ENCODE data around the gene TBC1D20.

Gene TBC1D20

DNA sequence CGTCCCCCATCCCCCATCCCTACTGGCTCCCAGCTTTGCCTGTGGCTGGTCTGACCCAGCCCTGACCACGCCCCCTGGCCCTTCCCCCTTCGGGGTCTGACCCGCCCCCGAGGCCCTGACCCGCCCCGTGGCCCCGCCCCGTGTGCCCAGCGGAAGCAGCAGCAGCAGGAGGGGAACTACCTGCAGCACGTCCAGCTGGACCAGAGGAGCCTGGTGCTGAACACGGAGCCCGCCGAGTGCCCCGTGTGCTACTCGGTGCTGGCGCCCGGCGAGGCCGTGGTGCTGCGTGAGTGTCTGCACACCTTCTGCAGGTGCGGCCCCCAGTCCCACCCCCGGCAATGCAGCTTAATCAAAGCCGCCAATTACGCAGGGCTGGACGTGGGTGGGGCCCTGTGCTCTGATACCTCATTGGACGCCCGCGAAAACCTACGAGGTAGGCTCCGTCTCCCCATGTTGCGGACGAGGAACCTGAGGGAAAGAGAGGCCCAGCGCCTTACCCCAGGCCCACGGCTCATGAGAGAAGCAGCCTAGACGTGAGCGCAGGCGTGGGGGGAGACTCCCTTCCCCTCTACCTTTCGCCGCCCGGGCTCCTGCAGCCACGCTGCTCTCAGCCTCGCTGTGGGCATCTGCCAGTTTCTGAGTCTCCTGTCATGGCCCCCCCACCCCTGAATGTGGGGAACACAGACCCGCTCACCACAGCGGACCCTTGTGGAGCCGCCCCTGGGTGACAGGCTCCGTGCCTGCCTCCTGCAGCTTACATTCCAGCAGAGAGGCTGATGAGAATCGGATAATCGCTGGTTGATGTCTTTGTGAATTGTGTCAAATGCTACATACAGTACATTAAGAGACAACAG lies 41.4 kb downstream of the TBC1D20 start:
- TF ChIP-seq, protein P1, sequence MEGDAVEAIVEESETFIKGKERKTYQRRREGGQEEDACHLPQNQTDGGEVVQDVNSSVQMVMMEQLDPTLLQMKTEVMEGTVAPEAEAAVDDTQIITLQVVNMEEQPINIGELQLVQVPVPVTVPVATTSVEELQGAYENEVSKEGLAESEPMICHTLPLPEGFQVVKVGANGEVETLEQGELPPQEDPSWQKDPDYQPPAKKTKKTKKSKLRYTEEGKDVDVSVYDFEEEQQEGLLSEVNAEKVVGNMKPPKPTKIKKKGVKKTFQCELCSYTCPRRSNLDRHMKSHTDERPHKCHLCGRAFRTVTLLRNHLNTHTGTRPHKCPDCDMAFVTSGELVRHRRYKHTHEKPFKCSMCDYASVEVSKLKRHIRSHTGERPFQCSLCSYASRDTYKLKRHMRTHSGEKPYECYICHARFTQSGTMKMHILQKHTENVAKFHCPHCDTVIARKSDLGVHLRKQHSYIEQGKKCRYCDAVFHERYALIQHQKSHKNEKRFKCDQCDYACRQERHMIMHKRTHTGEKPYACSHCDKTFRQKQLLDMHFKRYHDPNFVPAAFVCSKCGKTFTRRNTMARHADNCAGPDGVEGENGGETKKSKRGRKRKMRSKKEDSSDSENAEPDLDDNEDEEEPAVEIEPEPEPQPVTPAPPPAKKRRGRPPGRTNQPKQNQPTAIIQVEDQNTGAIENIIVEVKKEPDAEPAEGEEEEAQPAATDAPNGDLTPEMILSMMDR (IDR thresholded peaks at IDR 0.05; ENCODE audit: low read depth, low read length), result no peak
- DNase-seq (ENCODE audit: extremely low read depth, low read depth), result no peak

DNA sequence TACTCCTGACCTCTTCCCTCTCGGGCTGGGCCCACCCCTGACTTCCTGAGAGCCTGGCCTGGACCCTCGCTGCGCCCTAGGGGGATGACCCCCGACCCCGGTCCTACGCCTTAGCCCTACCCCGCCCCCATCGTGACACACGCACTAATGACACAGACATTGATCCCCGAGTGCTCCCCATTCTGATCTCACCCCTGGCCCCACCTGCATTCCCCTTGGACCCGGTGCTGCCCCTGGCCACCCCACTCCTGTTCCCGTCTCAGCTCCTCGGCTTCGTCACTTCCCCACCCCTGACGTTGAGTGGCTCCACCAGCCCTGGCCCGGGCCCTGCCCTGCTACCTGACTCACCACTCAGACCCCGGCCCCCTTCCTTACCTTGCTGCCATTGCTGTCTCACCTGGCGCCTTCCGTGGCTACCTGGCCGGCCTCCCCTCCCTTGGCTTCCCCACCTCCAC lies 42.1 kb downstream of the TBC1D20 start:
- no peak for DNase-seq (ENCODE audit: extremely low read depth, low read depth)
- TF ChIP-seq, protein P1 (IDR thresholded peaks at IDR 0.05; ENCODE audit: low read depth, low read length), result no peak

DNA sequence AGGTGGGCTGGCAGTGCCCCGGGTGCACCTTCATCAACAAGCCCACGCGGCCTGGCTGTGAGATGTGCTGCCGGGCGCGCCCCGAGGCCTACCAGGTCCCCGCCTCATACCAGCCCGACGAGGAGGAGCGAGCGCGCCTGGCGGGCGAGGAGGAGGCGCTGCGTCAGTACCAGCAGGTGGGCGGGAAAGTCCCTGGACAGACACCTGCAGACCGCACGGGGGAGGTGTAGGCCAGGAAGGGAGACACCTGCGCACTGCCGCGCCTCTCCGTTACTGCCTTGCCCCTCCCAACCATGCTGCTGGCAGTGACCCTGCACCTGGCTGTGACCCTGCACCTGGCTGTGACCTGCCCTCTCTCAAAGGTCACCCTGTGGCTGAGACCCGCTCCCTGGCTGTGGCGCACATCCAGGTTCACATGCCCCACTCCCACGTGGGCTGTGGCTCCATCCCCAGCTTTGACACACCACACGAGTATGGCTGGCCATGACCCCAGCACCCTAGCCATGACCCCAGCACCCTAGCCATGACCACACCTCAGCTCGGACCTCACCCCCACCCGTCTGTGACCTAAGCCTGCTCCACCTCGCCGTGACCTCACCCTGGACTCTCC lies 42.7 kb downstream of the TBC1D20 start:
- DNase-seq (ENCODE audit: extremely low read depth, low read depth), result no peak
- TF ChIP-seq, protein P1 (IDR thresholded peaks at IDR 0.05; ENCODE audit: low read depth, low read length), result no peak

DNA sequence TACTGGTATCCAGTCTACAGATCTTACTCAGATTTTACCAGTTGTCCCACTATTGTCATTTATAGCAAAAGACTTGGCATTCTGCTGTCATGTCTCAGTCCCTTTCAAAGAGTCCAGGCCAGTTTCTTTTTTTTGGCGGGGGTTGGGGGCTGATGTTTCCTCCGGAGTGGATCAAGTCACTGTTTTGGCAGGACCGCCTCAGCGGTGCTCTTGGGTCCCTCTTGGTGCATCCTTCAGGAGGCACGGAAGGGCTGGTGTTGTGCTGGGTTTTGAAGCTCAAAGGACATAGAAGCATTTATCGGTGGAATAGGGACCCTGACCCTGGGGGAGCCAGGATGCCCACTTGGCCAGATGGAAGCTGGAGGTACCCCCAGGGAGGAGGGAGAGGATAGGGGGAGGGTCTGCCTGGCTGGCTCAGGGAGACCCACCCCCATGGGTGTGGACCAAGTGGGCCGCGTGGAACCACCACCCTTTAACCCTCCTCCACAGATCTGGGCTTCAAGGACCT lies 43.4 kb downstream of the TBC1D20 start:
- TF ChIP-seq, protein P1 (IDR thresholded peaks at IDR 0.05; ENCODE audit: low read depth, low read length), result no peak
- no peak for DNase-seq (ENCODE audit: extremely low read depth, low read depth)

DNA sequence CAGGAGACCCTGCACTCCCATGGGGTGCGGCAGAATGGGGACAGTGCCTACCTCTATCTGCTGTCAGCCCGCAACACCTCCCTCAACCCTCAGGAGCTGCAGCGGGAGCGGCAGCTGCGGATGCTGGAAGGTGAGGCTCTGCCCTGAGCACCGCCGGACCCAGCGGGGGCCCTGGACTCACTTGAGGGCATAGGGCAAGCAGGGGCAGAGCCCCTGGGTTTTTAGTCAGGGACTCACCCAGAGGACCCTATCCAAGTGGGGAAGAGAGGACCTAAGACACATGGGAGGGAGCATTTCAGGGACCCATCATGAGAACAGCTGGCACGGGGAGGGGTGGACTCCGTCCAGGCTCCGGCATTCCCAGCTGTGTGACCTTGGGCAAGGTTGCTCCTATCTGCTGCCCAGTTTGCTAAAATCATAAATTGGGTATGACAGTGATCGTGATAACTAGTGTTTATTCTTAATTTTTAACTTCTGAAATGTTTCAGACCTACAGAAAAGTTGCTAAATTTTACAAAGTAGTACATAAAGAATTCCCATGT lies 44.5 kb downstream of the TBC1D20 start:
- TF ChIP-seq, protein P1 (IDR thresholded peaks at IDR 0.05; ENCODE audit: low read depth, low read length), result no peak
- DNase-seq (ENCODE audit: extremely low read depth, low read depth), result no peak

DNA sequence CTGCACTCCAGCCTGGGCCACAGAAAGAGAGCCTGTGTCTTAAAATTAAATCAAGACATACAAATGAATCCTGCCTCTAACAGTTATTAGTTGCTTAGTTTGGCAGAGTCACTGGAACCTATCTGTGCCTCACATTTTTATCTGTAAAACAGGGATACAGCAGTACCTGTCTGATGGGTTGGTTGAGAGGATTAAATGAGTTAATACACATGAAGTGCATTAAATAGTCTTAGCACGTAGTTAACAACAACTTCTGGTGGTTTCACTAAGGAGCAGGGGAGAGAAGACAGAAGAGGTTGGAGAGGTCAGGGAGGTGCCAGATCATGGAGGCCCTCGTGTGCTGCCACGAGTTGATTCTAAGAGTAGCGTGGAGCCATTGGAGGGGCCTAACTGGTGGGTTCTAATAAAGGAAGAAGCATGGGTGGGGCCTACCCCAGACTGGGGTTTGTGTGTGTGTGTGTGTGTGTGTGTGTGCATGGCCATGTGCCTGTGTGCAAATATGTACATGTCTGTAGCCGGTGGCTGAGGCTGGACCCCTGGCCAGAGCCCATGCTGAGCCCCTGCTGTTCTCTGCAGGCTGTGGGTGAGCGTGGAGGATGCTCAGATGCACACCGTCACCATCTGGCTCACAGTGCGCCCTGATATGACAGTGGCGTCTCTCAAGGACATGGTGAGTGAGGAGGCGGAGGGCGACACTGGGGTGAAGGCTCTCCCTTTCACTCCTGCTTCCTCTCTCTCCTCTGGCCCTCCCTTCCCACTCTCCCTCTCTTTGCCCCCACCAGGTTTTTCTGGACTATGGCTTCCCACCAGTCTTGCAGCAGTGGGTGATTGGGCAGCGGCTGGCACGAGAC lies 45.2 kb downstream of the TBC1D20 start:
- DNase-seq (ENCODE audit: extremely low read depth, low read depth), result no peak
- TF ChIP-seq, protein P1 (IDR thresholded peaks at IDR 0.05; ENCODE audit: low read depth, low read length), result no peak
